Dermis microvascular lymphatic vessel endothelial cell (primary cell): ENCODE data around the gene MINDY2. TPM values are rescaled to one million over a fixed set of nuclear protein-coding genes. Genes with fewer than 3 reads are reported as not detected.
"Not testable (repeated sequence)": the region's sequence is repeated elsewhere in the genome, so short reads cannot be mapped to it uniquely, and the experiment has no call there.

Source experiments
- DNase-seq, 2 donors: peaks; one replicate each; pipeline versions ENCODE4 v3.0.0 to v3.0.0-alpha.2; 2010; ENCODE audit warnings: low read depth in 2 of 2
- total RNA-seq: library from RNA; depleted of rRNA; stranded (reverse); fragments of >200 nt; gene quantifications from 2 replicates; pipeline ENCODE4 v1.2.1, GENCODE V29; 2014

Gene MINDY2
- total RNA-seq, 1 donor from 2014 or later: 8.7 TPM

DNA sequence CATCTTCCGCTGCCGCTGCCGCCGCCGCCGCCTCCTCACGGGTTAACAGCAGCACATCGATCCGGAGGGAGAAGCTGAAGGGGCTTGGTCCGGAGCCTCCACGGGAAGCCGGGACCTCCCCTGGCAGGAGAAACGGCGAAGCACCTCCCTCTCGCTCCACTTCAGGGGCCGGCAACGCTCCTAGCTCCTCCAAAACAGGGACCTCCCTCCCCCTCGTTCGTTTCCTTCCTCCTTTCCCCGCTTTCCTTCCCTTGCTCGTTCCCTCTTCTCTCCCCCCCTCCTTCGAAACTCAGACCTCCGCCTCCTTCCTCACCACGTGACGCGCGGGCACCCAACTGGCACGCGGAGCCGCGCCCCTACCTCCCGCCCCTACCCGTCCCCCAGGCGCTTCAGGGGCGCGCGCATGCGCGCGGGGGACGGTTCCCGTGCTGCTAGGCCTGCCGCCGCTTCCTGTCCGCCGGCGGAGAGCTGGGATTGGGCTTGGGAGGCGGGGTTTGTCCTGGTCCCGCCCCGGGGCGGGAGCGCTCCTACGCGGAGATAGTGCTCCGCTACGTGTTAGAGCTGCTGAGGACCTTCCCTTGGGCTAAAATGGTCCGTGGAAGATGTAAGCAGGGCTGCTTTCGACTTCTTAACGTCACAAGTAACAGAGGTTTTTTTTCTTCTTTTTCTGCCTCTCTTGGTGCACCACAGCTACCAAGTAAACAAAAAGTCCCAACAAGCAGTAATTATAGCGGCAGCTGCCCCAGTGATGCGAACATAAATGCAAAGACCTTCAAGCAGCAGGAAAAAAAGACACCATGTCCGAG is 21.4 kb upstream of the MINDY2 start, which contains the start of gene ADAM10:
TSS of gene ADAM10 (minus strand) at position 176 of the 806 bp plus-strand sequence. CDS start at position 3, 173 bp downstream.
- DNase-seq: peak; percentile 96 to 99

DNA sequence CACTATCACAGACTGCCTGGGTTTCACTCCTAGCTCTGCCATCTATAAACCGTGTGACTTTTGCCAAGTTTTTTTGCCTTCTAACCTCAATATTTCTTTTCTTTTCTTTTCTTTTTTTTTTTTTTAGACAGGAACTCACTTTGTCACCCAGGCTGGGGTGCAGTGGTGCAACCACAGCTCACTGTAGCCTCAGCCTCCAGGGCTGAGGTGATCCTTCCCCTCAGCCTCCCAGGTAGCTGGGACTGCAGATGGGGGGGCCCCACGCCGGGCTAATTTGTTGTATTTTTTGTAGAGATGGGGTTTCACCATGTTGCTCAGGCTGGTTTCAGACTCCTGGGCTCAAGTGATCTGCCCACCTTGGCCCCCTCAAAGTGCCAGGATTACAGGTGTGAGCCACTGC is 18.4 kb upstream of the MINDY2 start:
- DNase-seq: no peak

DNA sequence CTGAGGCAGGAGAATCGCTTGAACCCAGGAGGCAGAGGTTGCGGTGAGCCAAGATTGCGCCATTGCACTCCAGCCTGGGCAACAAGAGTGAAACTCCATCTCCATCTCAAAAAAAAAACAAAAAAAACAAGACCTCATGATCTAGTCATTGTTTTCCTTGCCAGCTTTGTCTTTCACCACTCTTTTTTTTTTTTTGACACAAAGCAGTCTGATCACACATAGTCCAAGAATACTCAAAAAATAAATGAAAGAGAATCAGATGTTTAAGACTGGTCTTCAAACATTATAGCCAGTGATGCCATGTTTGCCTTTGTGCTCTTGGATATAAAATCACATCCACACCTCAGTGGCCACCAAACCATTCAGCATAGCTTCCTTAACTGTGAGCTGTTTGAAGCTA is 15.8 kb upstream of the MINDY2 start:
- peak in 1 of 2 donors; percentile 25 for DNase-seq

DNA sequence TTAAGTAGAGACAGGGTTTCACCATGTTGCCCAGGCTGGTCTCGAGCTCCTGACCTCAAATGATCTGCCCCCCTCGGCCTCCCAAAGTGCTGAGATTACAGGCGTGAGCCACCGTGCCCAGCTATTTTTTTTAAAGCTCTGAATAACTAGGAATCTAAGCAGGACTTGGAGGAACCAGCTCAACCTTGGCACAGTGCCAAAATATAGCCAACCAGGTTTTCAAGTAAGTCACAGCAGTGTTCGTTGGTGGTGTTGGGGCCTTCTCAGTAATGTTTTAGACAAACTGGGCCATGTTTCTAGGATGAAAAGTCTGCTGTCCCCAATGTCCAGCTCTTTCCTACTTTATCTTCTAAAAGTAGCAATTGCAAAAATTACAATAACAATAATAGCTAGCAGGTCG is 15.1 kb upstream of the MINDY2 start:
- DNase-seq: peak in 1 of 2 donors; percentile 38

DNA sequence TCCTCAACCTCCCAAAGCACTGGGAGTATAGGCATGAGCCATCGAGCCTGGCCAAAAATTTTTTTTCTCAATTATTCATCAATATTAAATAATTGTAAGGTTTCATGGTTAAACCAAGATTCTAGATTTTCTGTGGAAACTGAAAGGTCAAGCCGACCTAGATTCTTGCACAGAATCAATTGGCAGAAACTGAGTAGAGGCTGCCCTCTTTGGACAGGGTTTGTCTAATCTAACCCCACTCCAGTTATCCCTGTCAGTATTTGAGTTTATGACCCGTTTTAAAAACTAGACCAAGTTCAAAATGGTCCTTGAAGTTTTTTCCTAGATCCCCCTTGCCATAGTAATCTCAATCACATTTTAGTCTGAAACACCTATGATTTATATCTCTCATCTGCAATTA is 13.0 kb upstream of the MINDY2 start:
- peak in 1 of 2 donors; percentile 26 for DNase-seq

DNA sequence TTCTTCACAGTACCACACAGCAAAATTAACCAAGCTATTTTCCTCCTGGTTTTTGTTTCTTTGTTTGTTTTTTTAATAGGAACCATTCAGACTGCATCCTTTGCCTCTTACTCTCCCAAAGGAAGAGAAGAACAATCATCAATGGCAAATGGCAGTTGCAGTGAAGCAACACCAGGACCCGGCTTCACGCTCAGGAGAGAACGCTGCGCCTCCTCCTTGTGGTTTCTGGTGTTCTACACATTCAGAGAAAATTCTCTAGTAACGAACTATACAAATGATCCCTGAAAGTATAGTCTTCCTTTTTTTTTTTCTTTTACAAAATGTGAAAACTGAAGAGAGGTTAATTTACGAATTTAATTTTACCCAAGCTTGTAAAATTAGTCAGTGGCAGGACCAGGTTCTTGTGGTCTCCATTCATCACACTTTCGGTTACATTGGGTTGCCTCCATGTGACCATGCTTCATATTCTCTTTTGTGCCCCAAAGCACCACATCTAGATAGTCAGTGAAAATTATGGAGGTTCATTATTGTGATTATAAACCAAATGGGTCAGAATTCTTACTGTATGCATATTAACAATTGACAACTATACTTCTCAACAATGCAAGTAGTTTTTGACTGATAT is 10.6 kb upstream of the MINDY2 start:
- DNase-seq: no peak

DNA sequence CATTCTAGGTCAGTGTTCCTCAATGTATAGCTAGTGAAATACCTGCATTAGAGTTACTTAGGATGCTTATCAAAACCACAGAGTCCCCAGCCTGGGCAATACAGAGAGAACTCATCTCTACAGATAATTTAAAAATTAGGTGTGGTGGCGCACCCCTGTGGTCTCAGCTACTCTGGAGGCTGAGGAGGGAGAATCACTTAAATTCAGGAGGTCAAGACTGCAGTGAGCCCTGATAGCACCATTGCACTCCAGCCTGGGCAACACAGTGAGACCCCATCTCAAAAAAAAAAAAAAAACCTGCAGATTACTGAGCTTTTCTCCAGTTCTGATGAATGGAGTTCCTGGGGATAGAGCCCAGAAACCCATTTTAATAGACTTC is 10.1 kb upstream of the MINDY2 start:
- DNase-seq: no peak

DNA sequence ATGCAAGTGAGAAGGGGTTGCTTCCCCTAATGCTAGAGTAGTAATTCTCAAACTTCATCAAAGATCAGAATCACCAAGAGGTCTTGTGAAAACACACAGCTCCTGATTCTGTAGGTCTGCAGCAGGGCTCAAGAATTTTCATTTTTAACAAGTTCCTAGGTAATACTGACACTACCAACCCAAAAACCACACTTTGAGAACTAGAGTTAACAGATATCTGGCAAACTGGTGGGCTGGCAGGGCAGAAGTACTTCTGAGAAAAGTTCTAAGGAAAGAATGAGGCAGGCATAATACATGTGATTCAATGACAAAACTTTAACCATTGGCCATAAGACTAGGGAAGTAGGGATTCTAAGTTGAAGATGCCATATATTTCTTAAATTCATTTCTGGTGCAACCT is 8.8 kb upstream of the MINDY2 start:
- no peak for DNase-seq

DNA sequence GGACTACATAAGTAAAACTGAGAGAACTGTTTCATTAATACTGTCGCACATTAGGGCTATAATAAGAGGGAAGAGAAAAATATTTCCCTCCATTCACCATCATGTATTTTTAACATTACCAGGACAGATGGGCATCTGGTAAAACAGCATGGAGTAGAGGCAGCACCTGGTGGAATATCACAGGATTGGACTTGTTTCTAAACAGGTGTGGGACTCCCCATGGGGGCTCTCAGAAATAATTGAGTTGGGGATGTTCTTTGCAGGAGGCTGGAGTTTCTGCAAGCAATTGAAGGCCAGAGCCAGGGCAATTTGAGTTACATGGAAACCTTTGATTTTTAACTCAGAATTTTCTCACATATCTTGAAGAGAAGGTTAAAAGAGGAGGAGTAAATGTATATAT is 8.4 kb upstream of the MINDY2 start:
- no peak for DNase-seq

DNA sequence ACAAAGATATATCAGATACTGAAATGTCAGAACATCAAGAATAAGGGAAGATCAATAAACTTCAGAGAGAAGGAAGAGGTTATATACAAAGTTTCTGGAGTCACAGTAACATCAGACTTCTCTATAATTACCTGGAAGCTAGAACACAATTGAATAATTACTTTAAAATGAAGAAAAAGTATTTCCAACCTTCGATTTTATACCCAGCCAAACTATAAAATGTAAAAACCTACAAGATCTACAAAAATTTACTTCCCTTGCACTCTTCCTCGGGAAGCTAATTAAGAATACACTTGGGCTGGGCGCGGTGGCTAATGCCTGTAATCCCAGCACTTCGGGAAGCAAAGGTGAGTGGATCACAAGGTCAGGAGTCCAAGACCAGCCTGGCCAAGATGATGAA is 6.6 kb upstream of the MINDY2 start:
- DNase-seq: no peak

DNA sequence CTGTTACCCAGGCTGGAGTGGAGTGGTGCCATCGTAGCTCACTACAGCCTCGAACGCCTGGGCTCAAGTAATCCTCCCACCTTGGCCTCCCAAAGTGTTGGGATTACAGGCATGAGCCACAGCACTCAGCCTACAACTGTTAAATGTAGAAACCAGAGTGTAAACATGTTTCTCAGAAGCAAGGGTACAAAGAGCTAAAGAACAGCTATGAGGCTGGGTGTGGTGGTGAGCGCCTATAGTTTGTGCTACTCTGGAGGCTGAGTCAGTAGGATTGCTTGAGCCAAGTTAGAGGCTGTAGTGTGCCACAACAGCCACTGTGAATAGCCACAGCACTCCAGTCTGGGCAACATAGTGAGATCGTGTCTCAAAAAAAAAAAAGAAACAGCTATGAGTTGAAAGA is 4.8 kb upstream of the MINDY2 start:
- DNase-seq: no peak

DNA sequence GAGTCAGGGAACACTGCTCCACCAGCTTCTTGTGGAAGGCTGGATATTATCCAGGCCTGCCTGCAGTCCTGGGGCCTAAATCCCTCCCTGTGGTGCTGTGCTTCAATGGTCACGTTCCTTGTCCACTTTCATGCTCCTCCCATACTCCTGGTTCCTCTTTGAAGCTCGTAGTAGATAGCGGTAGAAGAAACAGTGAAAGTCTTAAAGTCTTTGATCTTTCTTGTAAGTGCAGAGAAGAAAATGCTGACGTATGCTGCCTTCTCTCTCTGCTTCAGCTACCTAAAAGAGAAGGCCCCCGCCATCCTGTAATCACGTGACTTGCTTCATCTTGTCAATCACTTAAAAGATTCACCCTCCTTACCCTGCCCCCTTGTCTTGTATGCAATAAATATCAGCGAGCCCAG is 2.5 kb upstream of the MINDY2 start:
- not testable (repeated sequence) for DNase-seq

DNA sequence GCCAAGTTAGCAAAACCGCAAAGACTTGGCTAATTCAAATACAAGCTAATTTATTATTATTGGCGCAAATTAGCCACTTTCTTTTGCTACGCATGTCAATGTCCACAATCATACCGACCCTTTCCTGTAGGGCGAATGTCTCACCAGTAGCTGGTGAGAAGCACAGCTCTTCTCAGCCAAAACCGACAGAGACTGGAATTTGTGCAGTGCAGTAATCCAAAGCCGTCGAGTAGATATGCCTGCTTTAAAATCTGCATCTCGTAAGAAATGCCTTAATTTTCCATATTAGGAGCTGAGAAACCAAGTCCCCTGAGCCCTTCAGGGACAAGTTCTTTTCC is 614 bp upstream of the MINDY2 start:
- DNase-seq: peak in 1 of 2 donors; percentile 60

DNA sequence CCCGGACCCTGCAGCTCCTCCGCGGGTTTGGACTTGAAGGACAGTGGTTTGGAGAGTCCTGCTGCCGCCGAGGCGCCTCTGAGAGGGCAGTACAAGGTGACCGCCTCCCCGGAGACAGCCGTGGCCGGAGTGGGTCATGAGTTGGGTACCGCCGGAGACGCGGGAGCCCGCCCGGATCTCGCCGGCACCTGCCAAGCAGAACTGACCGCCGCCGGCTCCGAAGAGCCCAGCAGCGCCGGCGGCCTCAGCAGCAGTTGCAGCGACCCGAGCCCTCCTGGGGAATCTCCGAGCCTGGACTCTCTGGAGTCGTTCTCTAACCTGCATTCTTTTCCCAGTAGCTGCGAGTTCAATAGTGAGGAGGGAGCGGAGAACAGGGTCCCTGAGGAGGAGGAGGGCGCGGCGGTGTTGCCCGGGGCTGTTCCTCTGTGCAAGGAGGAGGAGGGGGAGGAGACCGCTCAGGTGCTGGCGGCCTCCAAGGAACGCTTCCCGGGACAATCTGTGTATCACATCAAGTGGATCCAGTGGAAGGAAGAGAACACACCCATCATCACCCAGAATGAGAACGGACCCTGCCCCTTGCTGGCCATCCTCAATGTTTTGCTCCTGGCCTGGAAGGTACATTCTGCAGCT is 634 bp downstream of the MINDY2 start:
- no peak for DNase-seq

DNA sequence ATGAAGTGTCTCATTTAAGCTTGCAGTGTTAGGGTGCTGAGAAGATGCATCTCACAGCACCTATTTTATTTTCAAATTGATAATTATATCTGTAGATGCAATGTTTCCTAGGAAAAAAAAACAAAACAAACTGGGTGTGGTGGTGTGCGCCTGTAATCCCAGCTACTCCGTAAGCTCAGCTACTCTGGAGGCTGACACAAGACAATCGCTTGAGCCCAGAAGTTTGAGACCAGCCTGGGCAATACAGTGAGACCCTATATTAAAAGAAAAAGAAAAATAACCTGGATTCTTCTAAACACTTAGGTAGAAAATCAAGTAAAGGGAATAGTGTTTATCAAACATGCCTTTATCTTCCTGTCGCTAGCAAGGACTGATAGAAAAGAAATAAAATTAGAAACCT is 1.9 kb downstream of the MINDY2 start:
- no peak for DNase-seq

DNA sequence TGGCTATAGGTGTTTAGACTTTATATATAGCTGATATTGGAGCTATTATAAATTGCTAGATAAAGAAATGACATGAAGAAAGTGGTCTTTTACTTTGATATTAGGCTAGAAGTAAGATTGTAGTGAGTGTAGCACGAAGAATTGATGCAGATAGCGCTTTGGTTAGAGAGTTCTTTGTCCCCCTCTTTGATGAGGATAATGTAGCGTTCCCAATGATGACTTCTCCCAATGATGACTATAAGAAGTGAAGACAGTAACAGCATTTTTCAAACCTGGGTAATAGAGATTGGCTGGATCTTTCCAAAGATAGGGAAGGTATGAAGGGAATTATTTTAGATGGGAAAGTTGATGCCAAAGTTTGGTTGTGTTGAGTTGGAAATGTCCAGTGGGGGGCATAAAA is 4.3 kb downstream of the MINDY2 start:
- no peak for DNase-seq

DNA sequence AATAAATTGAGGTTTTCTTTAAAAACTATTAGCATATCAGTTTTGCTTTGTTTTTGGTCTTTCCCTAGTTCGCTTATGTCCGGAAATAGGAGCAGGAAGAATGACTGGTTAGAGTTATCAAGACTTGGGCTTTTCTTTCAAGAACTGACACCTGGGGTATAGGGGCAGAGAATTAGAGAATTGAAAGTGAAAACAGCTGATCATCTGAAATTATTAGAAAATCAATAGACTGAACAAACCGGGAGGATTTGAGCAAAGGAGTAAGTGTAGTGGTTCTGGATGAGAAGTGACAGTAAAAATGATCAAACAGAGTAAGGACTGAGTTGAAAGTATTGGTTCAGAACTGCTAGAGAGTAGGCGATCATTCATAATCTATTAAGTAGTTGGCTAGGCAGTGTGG is 6.0 kb downstream of the MINDY2 start:
- DNase-seq: no peak

DNA sequence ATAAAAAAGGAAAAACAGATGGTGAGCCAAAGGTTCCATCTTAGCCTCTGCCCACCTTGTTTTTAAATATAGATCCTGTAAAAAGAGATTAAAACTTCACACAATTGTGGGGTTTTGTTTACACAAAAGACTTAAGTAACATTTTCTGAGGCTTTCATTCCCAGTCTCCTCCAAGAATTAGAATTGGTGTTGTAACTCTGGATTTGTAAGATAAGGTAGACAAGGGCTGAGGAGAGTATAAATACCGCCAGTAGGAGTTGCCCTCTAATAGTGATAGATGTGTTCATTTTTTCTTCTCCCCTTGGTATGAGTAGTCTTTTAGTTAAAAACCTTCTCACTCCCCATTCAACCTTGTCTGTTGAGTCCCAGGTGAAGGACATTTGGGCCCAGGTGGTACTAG is 8.5 kb downstream of the MINDY2 start:
- no peak for DNase-seq

DNA sequence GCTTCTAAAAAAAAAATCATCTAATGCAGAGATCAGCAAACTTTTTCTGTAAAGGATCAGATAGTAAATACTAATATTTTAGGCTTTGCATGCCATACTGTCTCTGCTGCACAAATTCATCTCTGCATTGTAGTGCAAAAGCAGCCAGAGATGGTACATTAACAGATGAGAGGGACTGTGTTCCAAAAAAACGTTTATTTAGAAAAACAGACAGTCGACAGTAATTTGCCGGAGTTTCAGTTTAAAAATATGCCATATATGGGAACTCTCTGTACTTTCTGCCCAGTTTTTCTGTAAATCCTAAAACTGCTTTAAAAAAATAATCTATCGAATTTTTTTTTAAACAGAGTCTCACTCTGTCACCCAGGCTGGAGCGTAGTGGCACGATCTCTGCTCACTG is 14.3 kb downstream of the MINDY2 start:
- DNase-seq: no peak

DNA sequence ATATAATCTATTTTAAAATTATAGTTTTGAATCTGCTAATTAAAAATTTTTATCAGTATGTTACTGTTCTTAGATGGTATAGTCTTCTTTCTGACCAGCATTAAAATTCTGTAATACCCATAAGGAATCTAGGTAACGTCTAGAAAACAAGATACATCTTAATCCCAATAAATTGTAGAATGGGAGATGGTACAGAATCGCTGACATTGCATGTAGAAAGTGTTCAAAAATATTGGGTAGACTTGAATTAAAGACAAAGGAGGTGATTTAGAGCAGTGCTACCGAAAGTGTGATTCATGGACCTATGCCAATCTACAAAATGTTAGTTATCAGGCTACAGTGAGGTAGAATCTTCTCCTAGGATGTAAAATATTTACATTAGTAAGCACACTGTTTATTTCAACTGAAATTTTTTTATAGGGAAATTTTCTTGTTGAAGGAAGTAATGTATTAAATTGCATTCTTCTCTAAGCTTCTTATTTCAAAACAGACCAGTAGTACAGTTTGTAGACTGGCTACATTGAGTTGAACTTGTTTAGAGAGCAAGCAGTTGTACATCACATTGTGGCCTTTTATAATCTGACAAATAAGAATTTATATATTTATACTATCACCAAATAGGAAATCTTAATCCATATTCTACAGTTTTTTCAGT is 17.1 kb downstream of the MINDY2 start:
- DNase-seq: no peak

DNA sequence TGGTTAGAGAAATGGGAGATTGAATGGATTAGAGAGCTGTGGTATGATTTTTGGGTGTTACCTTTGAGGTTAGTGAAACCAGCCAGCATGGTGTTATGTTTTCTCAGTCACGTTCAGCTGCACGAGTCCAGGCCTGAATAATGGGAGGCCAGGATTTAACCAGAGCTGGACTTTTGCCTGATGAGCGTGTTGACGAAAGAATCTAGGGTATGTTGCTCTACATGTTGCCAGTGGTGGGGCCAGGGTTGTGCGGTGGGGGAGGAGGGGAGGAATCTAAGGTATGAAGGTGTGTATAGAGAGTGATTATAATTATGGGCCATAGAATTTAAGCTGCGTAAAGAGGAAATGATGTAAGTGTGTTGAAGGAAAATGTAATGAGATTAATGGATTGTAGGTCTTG is 22.8 kb downstream of the MINDY2 start:
- no peak for DNase-seq

DNA sequence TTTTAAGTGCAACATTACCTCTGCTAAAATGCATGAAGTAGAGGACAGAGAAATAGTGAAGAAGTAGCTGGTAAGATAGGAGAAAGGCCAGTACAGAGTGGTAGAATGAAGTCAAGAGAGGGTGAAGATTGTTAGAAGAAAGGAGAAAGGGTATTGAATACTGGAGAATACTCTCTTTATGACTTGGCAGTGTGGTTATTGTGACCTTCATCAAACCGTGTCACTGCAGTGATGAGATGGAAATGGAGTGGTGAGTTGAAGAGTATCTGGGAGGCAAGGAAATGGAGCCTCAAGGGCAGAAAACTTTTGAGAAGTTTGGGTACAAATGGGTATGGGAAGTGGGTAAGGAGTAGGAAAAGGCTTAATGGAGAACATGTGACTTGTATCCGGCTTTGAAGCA is 24.7 kb downstream of the MINDY2 start:
- no peak for DNase-seq
